Hepatocyte (in vitro differentiated cells): ENCODE data around the gene PABPN1L.

Source experiments
- CTCF ChIP-seq: fragments of 200-600 bp; sonication (generic); IDR thresholded peaks from 2 replicates; pipeline ENCODE4 v1.5.1; 2016; ENCODE audit warnings: antibody characterized with exemption, mild to moderate bottlenecking; ENCODE audit not compliant: poor library complexity
- EZH2phosphoT487 ChIP-seq: fragments of 200-600 bp; sonication (generic); IDR thresholded peaks from one replicate; pipeline ENCODE4 v1.6.1; 2018; ENCODE audit warnings: antibody characterized with exemption, mild to moderate bottlenecking, low read depth, moderate library complexity; ENCODE audit not compliant: unreplicated experiment, severe bottlenecking

- no peak for TF ChIP-seq CTCF
- TF ChIP-seq EZH2phosphoT487 = no peak
Measured at GRCh38 chr16:88841521-88842307, 24.7 kb downstream of the PABPN1L start.
